Stimulated activated CD8-positive, alpha-beta memory T cell treated with anti-CD3 and anti-CD28 coated beads, Interleukin-7, amount 100 ng/mL, for 48 hours (primary cell): ENCODE data around the gene EIF5B.
A peak's percentile ranks its signal among the peaks of the same experiment; 100 is the strongest.
"Not testable (repeated sequence)": the region's sequence is repeated elsewhere in the genome, so short reads cannot be mapped to it uniquely, and the experiment has no call there.

Source experiments
- DNase-seq, 2 donors: peaks; one replicate each; pipeline ENCODE4 v3.0.0-alpha.2; 2020; ENCODE audit warnings: low read depth in 1 of 2; ENCODE audit errors: extremely low read depth in 1 of 2

Gene EIF5B

GRCh38 chr2:99337113-99338028 is at the start of gene EIF5B:
Gene EIF5B (plus strand): TSS chr2:99337389. CDS start chr2:99337555, 166 bp downstream.
- DNase-seq: peak; percentile 84 to 89

GRCh38 chr2:99297994-99298393 is 39.2 kb upstream of the EIF5B start:
- no peak for DNase-seq

- no peak for DNase-seq
Observed at GRCh38 chr2:99299580-99299979, 37.6 kb upstream of the EIF5B start.

- not testable (repeated sequence) for DNase-seq
Observed at GRCh38 chr2:99301097-99301496, 36.1 kb upstream of the EIF5B start, which contains the start of gene LYG1. Gene LYG1 (minus strand): TSS chr2:99301197. CDS start chr2:99295670, 5,527 bp downstream.

GRCh38 chr2:99317161-99317872 is 19.9 kb upstream of the EIF5B start:
- DNase-seq: no peak

GRCh38 chr2:99317873-99318200 is 19.4 kb upstream of the EIF5B start:
- DNase-seq: not testable (repeated sequence)

GRCh38 chr2:99325384-99325783 is 11.8 kb upstream of the EIF5B start:
- DNase-seq: no peak

GRCh38 chr2:99335911-99336803 is 1.0 kb upstream of the EIF5B start, which contains the start of gene TXNDC9:
Gene TXNDC9 (minus strand): TSS chr2:99336333. CDS start chr2:99333210, 3,123 bp downstream.
- peak; percentile 94 to 96 for DNase-seq

- DNase-seq: no peak
Observed at GRCh38 chr2:99336804-99337112, 431 bp upstream of the EIF5B start.

GRCh38 chr2:99338029-99338585 is 918 bp downstream of the EIF5B start:
- no peak for DNase-seq

- no peak for DNase-seq
Observed at GRCh38 chr2:99340669-99341236, 3.6 kb downstream of the EIF5B start.

GRCh38 chr2:99342536-99342935 is 5.3 kb downstream of the EIF5B start:
- DNase-seq: no peak

GRCh38 chr2:99345446-99345845 is 8.3 kb downstream of the EIF5B start:
- DNase-seq: not testable (repeated sequence)

GRCh38 chr2:99346218-99346617 is 9.0 kb downstream of the EIF5B start:
- DNase-seq: no peak

- no peak for DNase-seq
Observed at GRCh38 chr2:99348173-99348572, 11.0 kb downstream of the EIF5B start.

- no peak for DNase-seq
Observed at GRCh38 chr2:99350194-99350593, 13.0 kb downstream of the EIF5B start.

- DNase-seq: no peak
Observed at GRCh38 chr2:99354070-99354469, 16.9 kb downstream of the EIF5B start.

GRCh38 chr2:99354825-99355224 is 17.6 kb downstream of the EIF5B start:
- DNase-seq: not testable (repeated sequence)

- no peak for DNase-seq
Observed at GRCh38 chr2:99356853-99357252, 19.7 kb downstream of the EIF5B start.

GRCh38 chr2:99365661-99366060 is 28.5 kb downstream of the EIF5B start:
- no peak for DNase-seq
